A673 (cell line): ENCODE measurements around the gene ADAMTS2.

Source experiments
- CTCF ChIP-seq: fragments of 300-800, 200-600 bp; sonication (generic); conservative IDR thresholded peaks from 2 replicates; pipeline ENCODE4 v1.5.1; 2017; ENCODE audit warnings: low read depth, mild to moderate bottlenecking, antibody characterized with exemption, low read length, moderate library complexity, mixed read lengths
- EZH2 ChIP-seq: fragments of 200-600 bp; sonication (generic); IDR thresholded peaks from 2 replicates; pipeline ENCODE4 v1.6.1; 2017; ENCODE audit warnings: borderline replicate concordance, low read depth, mild to moderate bottlenecking, mixed read lengths, antibody characterized with exemption, low read length; ENCODE audit not compliant: poor library complexity, severe bottlenecking

- TF ChIP-seq CTCF (no peak), EZH2 (no peak)
These were observed 94.6 kb downstream of the ADAMTS2 start for GRCh38 chr5:179250561-179251225.
